Measurements from ENCODE around the gene RPS15. TPM values are rescaled to one million over a fixed set of nuclear protein-coding genes. Genes with fewer than 3 reads are reported as not detected.

RPS15 gene
- 535 TPM for total RNA-seq

GRCh38 chr19:1438035-1438932 lies at the start of gene RPS15:
Gene RPS15, plus strand, starts transcription at chr19:1438396. Its CDS starts 30 bp downstream, at chr19:1438426.

GRCh38 chr19:1401138-1401888 lies 36.9 kb upstream of the RPS15 start, which contains the start of gene GAMT:
Gene GAMT, minus strand, starts transcription at chr19:1401542. Its CDS starts 66 bp downstream, at chr19:1401476.

GRCh38 chr19:1407528-1408299 lies 30.5 kb upstream of the RPS15 start, which contains the start of gene DAZAP1:
Gene DAZAP1, plus strand, starts transcription at chr19:1407586. Its CDS starts 188 bp downstream, at chr19:1407774.

GRCh38 chr19:1449467-1450442 lies 11.6 kb downstream of the RPS15 start, which contains the start of gene APC2:
Gene APC2, plus strand, starts transcription at chr19:1450121. Its CDS starts 2,881 bp downstream, at chr19:1453002.

GRCh38 chr19:1478934-1479707 lies 40.9 kb downstream of the RPS15 start, which contains the start of gene C19orf25:
Gene C19orf25, minus strand, starts transcription at chr19:1479215. Its CDS starts 312 bp downstream, at chr19:1478903.

Other genes with a start within 250 kb of the RPS15 start
- gene STK11, start 232.6 kb upstream of the RPS15 start, total RNA-seq = 43.2 TPM
- 15.3 TPM for gene CBARP, start 200.4 kb upstream of the RPS15 start, total RNA-seq
- gene ATP5F1D, start 196.6 kb upstream of the RPS15 start, total RNA-seq = 15.7 TPM
- gene MIDN, start 189.8 kb upstream of the RPS15 start, total RNA-seq = 24.4 TPM
- 380 TPM for gene CIRBP, start 169.1 kb upstream of the RPS15 start, total RNA-seq
- gene FAM174C, start 162.9 kb upstream of the RPS15 start, total RNA-seq = 8.1 TPM
- gene EFNA2, start 152.5 kb upstream of the RPS15 start, total RNA-seq = 7.5 TPM
- 36.6 TPM for gene NDUFS7, start 54.5 kb upstream of the RPS15 start, total RNA-seq
- gene GAMT, start 36.9 kb upstream of the RPS15 start, total RNA-seq = 15.0 TPM
- gene DAZAP1, start 30.8 kb upstream of the RPS15 start, total RNA-seq = 40.1 TPM
- gene APC2, start 11.7 kb downstream of the RPS15 start, total RNA-seq = 276 TPM
- gene C19orf25, start 40.8 kb downstream of the RPS15 start, total RNA-seq = 24.1 TPM
- 3.8 TPM for gene PCSK4, start 52.0 kb downstream of the RPS15 start, total RNA-seq
- 2.2 TPM for gene REEP6, start 52.8 kb downstream of the RPS15 start, total RNA-seq
- gene ADAMTSL5, start 74.6 kb downstream of the RPS15 start, total RNA-seq = not detected
- gene PLK5, start 85.7 kb downstream of the RPS15 start, total RNA-seq = 0.31 TPM
- 44.8 TPM for gene MEX3D, start 129.9 kb downstream of the RPS15 start, total RNA-seq
- 67.6 TPM for gene MBD3, start 154.5 kb downstream of the RPS15 start, total RNA-seq
- 52.0 TPM for gene UQCR11, start 167.1 kb downstream of the RPS15 start, total RNA-seq
- 33.8 TPM for gene TCF3, start 214.2 kb downstream of the RPS15 start, total RNA-seq

All from parietal lobe (tissue), 1 donor.